GM10266 (cell line): ENCODE results near the gene KCNJ5.

Experiments
- DNase-seq: peaks from one replicate; pipeline ENCODE4 v3.0.0; 2012; ENCODE audit errors: extremely low spot score
- CTCF ChIP-seq: IDR thresholded peaks from 2 replicates; pipeline ENCODE4 v1.5.1; 2012; ENCODE audit warnings: mild to moderate bottlenecking, low read depth; ENCODE audit not compliant: control insufficient read depth, insufficient read depth; ENCODE audit errors: missing control alignments

KCNJ5 gene

GRCh38 chr11:128882451-128882850, 8.7 kb upstream of the KCNJ5 start:
- no peak for TF ChIP-seq CTCF
- no peak for DNase-seq

GRCh38 chr11:128884054-128884453, 7.1 kb upstream of the KCNJ5 start:
- no peak for TF ChIP-seq CTCF

GRCh38 chr11:128884703-128885338, 6.3 kb upstream of the KCNJ5 start:
- peak; percentile 71 for TF ChIP-seq CTCF
- peak; percentile 75 for DNase-seq

More at GRCh38 chr11:128884054-128884453, 7.1 kb upstream of the KCNJ5 start:
- DNase-seq = no peak

GRCh38 chr11:128886406-128887124, 4.6 kb upstream of the KCNJ5 start:
- no peak for DNase-seq
- TF ChIP-seq CTCF = peak; percentile 18

- no peak for TF ChIP-seq CTCF
- no peak for DNase-seq
These were observed 2.8 kb upstream of the KCNJ5 start for GRCh38 chr11:128888034-128888985.

GRCh38 chr11:128889657-128890213, 1.4 kb upstream of the KCNJ5 start:
- no peak for DNase-seq
- TF ChIP-seq CTCF = no peak

GRCh38 chr11:128890216-128890542, 977 bp upstream of the KCNJ5 start:
- DNase-seq = no peak
- TF ChIP-seq CTCF = no peak
